Muscle layer of colon (tissue), 2 donors: ENCODE measurements around the gene FFAR3.

Source experiments
- H3K27ac ChIP-seq: one replicate; pipeline ENCODE4 v1.7.0; 2013; ENCODE audit warnings: low read depth, mild to moderate bottlenecking, low read length, moderate library complexity
- H3K27me3 ChIP-seq, 2 donors: one replicate each; pipeline ENCODE4 v1.7.0; 2013; ENCODE audit warnings: low read length in 2 of 2, mild to moderate bottlenecking in 2 of 2; ENCODE audit not compliant: insufficient read depth in 2 of 2, control insufficient read depth in 1 of 2
- H3K36me3 ChIP-seq: one replicate; pipeline ENCODE4 v1.7.0; 2013; ENCODE audit warnings: mild to moderate bottlenecking, low read length; ENCODE audit not compliant: insufficient read depth
- H3K4me1 ChIP-seq: one replicate; pipeline ENCODE4 v1.7.0; 2013; ENCODE audit warnings: mild to moderate bottlenecking, low read length; ENCODE audit not compliant: insufficient read depth
- H3K4me3 ChIP-seq, 2 donors: one replicate each; pipeline ENCODE4 v1.7.0; 2013; ENCODE audit warnings: low read length in 2 of 2, low read depth in 1 of 2, mild to moderate bottlenecking in 1 of 2, moderate library complexity in 1 of 2
- H3K9ac ChIP-seq: one replicate; pipeline ENCODE4 v1.7.0; 2013; ENCODE audit warnings: low read length
- H3K9me3 ChIP-seq: one replicate; pipeline ENCODE4 v1.7.0; 2013; ENCODE audit warnings: mild to moderate bottlenecking, low read length
- donor health status: abdominal sarcoma.
- donor health status: Adenocarcinoma of cecum.

Gene FFAR3

GRCh38 chr19:35316560-35316959, 41.7 kb upstream of the FFAR3 start:
- H3K36me3 ChIP-seq, result no peaks in the 10 kb centered on the region
- H3K9me3 ChIP-seq, result no peaks in the 10 kb centered on the region
- no peaks in the 10 kb centered on the region for H3K27me3 ChIP-seq
- H3K9ac ChIP-seq, result no peak overlapping the region
- H3K4me3 ChIP-seq, result no peak overlapping the region
- H3K27ac ChIP-seq, result no peak overlapping the region
- no peaks in the 10 kb centered on the region for H3K4me1 ChIP-seq

- Histone ChIP-seq H3K27ac (no peak overlapping the region), H3K27me3 (no peaks in the 10 kb centered on the region), H3K4me1 (no peaks in the 10 kb centered on the region), H3K36me3 (no peaks in the 10 kb centered on the region), H3K9ac (no peak overlapping the region), H3K9me3 (peaks cover 4% of the 10 kb centered on the region), H3K4me3 (no peak overlapping the region)
Measured at GRCh38 chr19:35317464-35318043, 40.7 kb upstream of the FFAR3 start.

GRCh38 chr19:35318679-35319448, 39.4 kb upstream of the FFAR3 start:
- Histone ChIP-seq H3K36me3 (no peaks in the 10 kb centered on the region), H3K4me1 (no peaks in the 10 kb centered on the region), H3K9me3 (peaks cover 4% of the 10 kb centered on the region), H3K27ac (no peak overlapping the region), H3K9ac (no peak overlapping the region), H3K27me3 (no peaks in the 10 kb centered on the region), H3K4me3 (no peak overlapping the region)

GRCh38 chr19:35320065-35320713, 38.1 kb upstream of the FFAR3 start:
- Histone ChIP-seq H3K27ac (no peak overlapping the region), H3K4me1 (no peaks in the 10 kb centered on the region), H3K36me3 (no peaks in the 10 kb centered on the region), H3K9me3 (peaks cover 4% of the 10 kb centered on the region), H3K9ac (no peak overlapping the region), H3K4me3 (no peak overlapping the region), H3K27me3 (no peaks in the 10 kb centered on the region)

GRCh38 chr19:35321291-35321690, 37.0 kb upstream of the FFAR3 start:
- H3K4me3 ChIP-seq, result no peak overlapping the region
- H3K4me1 ChIP-seq, result no peaks in the 10 kb centered on the region
- H3K9me3 ChIP-seq, result peaks cover 4% of the 10 kb centered on the region
- H3K36me3 ChIP-seq, result no peaks in the 10 kb centered on the region
- no peak overlapping the region for H3K9ac ChIP-seq
- H3K27ac ChIP-seq, result no peak overlapping the region
- H3K27me3 ChIP-seq, result no peaks in the 10 kb centered on the region

GRCh38 chr19:35322014-35322413, 36.2 kb upstream of the FFAR3 start:
- Histone ChIP-seq H3K27me3 (no peaks in the 10 kb centered on the region), H3K4me3 (no peak overlapping the region), H3K9me3 (peaks cover 4% of the 10 kb centered on the region), H3K36me3 (no peaks in the 10 kb centered on the region), H3K4me1 (no peaks in the 10 kb centered on the region), H3K27ac (no peak overlapping the region), H3K9ac (no peak overlapping the region)

GRCh38 chr19:35327642-35328041, 30.6 kb upstream of the FFAR3 start:
- H3K9ac ChIP-seq, result no peak overlapping the region
- H3K27me3 ChIP-seq, result peaks cover 0 to 4% of the 10 kb centered on the region in 2 donors
- H3K36me3 ChIP-seq, result no peaks in the 10 kb centered on the region
- H3K4me3 ChIP-seq, result no peak overlapping the region
- H3K27ac ChIP-seq, result no peak overlapping the region
- H3K4me1 ChIP-seq, result no peaks in the 10 kb centered on the region
- H3K9me3 ChIP-seq, result no peaks in the 10 kb centered on the region

- no peak within 1 kb of the TSS for H3K4me3 ChIP-seq
- H3K36me3 ChIP-seq, result no peaks in the 10 kb centered on the region
- no peak within 1 kb of the TSS for H3K9ac ChIP-seq
- H3K27ac ChIP-seq, result no peak within 1 kb of the TSS
- H3K4me1 ChIP-seq, result no peaks in the 10 kb centered on the region
- H3K27me3 ChIP-seq, result peaks cover 0 to 4% of the 10 kb centered on the region in 2 donors
- H3K9me3 ChIP-seq, result no peaks in the 10 kb centered on the region
Measured at GRCh38 chr19:35328851-35329285, 29.4 kb upstream of the FFAR3 start, which contains the start of gene CD22. Gene CD22 (plus strand): TSS chr19:35329187. CDS start chr19:35332041, 2,854 bp downstream.

GRCh38 chr19:35329323-35329722, 28.9 kb upstream of the FFAR3 start:
- H3K27ac ChIP-seq, result no peak overlapping the region
- H3K27me3 ChIP-seq, result peaks cover 0 to 4% of the 10 kb centered on the region in 2 donors
- H3K9me3 ChIP-seq, result no peaks in the 10 kb centered on the region
- H3K36me3 ChIP-seq, result no peaks in the 10 kb centered on the region
- no peak overlapping the region for H3K4me3 ChIP-seq
- H3K4me1 ChIP-seq, result no peaks in the 10 kb centered on the region
- H3K9ac ChIP-seq, result no peak overlapping the region

GRCh38 chr19:35330475-35330874, 27.8 kb upstream of the FFAR3 start:
- H3K9ac ChIP-seq, result no peak overlapping the region
- H3K4me1 ChIP-seq, result no peaks in the 10 kb centered on the region
- peaks cover 0 to 4% of the 10 kb centered on the region in 2 donors for H3K27me3 ChIP-seq
- H3K36me3 ChIP-seq, result no peaks in the 10 kb centered on the region
- H3K27ac ChIP-seq, result no peak overlapping the region
- no peaks in the 10 kb centered on the region for H3K9me3 ChIP-seq
- H3K4me3 ChIP-seq, result no peak overlapping the region

- Histone ChIP-seq H3K4me3 (no peak overlapping the region), H3K9me3 (no peaks in the 10 kb centered on the region), H3K27ac (no peak overlapping the region), H3K36me3 (no peaks in the 10 kb centered on the region), H3K9ac (no peak overlapping the region), H3K27me3 (peaks cover 0 to 4% of the 10 kb centered on the region in 2 donors), H3K4me1 (no peaks in the 10 kb centered on the region)
Measured at GRCh38 chr19:35331551-35332214, 26.6 kb upstream of the FFAR3 start.
